Small intestine (tissue), 7 donors: ENCODE measurements around the gene EPN2. TPM values are rescaled to one million over a fixed set of nuclear protein-coding genes. Genes with fewer than 3 reads are reported as not detected.
"Not testable (repeated sequence)": the region's sequence is repeated elsewhere in the genome, so short reads cannot be mapped to it uniquely, and the experiment has no call there.

Experiments
- DNase-seq, 2 donors: peaks; one replicate each; pipeline versions ENCODE4 v3.0.0 to v3.0.0-alpha.2; 2013
- FAIRE-seq: peaks from 2 replicates; lab custom pipeline; 2012; peaks lifted over from hg19 to GRCh38; lab: Jason Lieb, UNC
- H3K27ac ChIP-seq, 3 donors: one replicate each; pipeline ENCODE4 v1.5.1; 2013; ENCODE audit warnings: low read length in 2 of 3, mild to moderate bottlenecking in 2 of 3, control low read depth in 1 of 3, inconsistent platforms in 1 of 3, low read depth in 1 of 3, moderate library complexity in 1 of 3
- H3K27me3 ChIP-seq, 3 donors: one replicate each; pipeline ENCODE4 v1.6.1; 2013; ENCODE audit warnings: low read length in 3 of 3, inconsistent platforms in 1 of 3; ENCODE audit not compliant: control insufficient read depth in 3 of 3, insufficient read depth in 3 of 3
- H3K36me3 ChIP-seq, 3 donors: one replicate each; pipeline ENCODE4 v1.6.1; 2013; ENCODE audit warnings: low read length in 3 of 3, inconsistent platforms in 1 of 3, low read depth in 1 of 3, mild to moderate bottlenecking in 1 of 3, moderate library complexity in 1 of 3; ENCODE audit not compliant: control insufficient read depth in 3 of 3, insufficient read depth in 2 of 3
- H3K4me1 ChIP-seq, 3 donors: one replicate each; pipeline ENCODE4 v1.6.1; 2013; ENCODE audit warnings: low read length in 2 of 3, inconsistent platforms in 1 of 3, low read depth in 1 of 3, mild to moderate bottlenecking in 1 of 3, moderate library complexity in 1 of 3; ENCODE audit not compliant: control insufficient read depth in 3 of 3, insufficient read depth in 2 of 3
- H3K4me3 ChIP-seq, 3 donors: one replicate each; pipeline ENCODE4 v1.5.1; 2013; ENCODE audit warnings: low read length in 3 of 3, control low read depth in 1 of 3, inconsistent platforms in 1 of 3, low read depth in 1 of 3, mild to moderate bottlenecking in 1 of 3, moderate library complexity in 1 of 3
- H3K9me3 ChIP-seq, 2 donors: one replicate each; pipeline ENCODE4 v1.6.1; 2013; ENCODE audit warnings: low read depth in 1 of 2, low read length in 1 of 2; ENCODE audit not compliant: control insufficient read depth in 2 of 2, insufficient read depth in 1 of 2
- WGBS, 3 donors: extraction: QIAGEN DNeasy Blood & Tissue Kit; methylation state at CpG; one replicate each; pipeline ENCODE4 v1.1.7; 2013; 5-methylcytosine and 5-hydroxymethylcytosine counted together
- polyA plus RNA-seq, 4 donors: library from polyadenylated mRNA; stranded (reverse) in 3 of 4; unstranded in 1 of 4; fragments of 200-250 nt in 3 of 4; fragments of 120-200 nt in 1 of 4; gene quantifications; one replicate each; pipeline versions ENCODE4 v1.2.1 to v1.2.3, GENCODE V29; 2013
- donor health status: healthy with polysubstance abuse.
- donor health status: control.
- donor health status: control.
- donor health status: Bipolar disorder and iron deficiency.
- donor health status: healthy.

Gene EPN2
- polyA plus RNA-seq, 4 donors: 4.2 to 23.7 (median 10.0) TPM

DNA sequence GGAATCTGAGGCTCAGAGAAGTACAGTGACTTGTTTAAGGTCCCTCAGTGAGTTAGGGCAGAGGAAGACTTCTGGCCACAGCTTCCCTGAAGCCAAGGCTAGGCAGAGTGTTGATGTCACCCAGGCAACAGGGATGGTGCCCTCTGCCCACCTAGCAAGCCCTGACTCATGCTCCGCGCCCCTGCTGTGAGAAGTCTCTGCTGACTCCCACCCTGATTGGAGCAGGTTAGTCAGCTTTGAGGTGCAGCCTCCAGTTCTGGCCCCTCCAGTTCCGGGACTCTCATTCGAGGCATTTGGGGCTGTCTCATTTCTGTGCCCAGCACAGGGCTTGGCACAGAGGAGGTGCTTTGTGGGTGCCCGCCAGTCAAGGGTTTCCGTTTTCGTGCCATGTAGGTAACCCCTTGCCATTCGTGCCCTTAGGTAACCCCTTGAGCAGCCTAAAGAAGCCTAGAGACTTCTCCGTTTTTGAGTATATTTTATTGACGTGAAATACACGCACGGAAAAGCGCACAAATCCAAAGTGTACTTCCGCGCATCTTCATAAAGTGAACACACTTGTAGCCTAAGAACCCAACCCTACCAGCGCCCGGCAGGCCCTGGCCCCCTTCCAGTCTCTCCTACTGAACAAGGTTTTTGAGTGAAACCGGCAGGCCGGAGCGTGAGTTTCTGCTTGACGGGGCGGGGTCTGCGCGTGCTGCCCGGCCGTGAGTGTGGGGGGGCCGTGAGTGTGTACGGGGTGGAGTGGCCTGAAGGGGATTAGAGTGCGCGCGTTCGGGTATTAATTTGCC lies 621 bp upstream of the EPN2 start:
- peak overlapping the region in 1 of 3 donors; percentile 86 for H3K4me3 ChIP-seq
- no CpG with 5 or more reads among the region's 32 CpGs for WGBS, 3 donors
- DNase-seq, H3K9me3 ChIP-seq, FAIRE-seq, H3K27ac ChIP-seq, H3K27me3 ChIP-seq, H3K36me3 ChIP-seq, H3K4me1 ChIP-seq: not testable (repeated sequence)

DNA sequence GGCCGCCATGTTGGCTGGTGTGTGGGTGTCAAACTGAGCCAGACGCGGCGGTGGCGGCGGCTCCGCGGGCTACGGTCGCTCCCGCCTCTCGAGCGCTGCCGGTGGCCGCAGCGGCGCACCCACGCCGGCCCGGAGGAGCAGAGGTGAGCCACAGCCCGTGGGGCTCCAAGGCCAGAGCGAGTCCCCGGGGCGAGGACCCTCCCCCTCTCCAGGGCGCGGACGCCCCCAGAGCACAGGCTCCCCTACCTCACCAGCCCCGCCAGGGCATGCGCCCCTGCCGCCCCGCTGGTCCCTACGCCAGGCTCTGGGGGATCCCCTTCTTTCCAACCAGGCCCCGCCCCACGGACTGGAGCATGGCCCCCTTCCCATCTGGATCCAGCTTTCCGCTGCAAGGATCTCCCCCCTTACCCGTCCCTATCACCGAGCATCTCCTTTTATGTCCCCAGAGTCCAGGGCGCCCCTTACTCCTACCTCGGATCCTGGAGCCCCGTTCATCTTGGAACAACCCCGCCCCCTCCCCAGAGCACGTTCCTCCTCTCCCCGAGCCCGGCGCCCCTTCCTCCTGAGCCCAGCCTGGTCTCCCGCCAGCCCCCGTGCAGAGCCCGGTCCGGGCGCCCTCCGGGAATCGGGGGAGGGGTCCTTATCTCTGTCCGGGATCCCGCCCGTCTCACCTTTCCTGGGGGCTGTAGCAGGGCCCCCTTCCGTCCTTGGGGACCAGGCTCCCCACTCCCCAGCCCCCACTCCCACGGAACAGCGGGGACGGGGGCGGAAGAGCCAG lies 412 bp downstream of the EPN2 start:
- DNase-seq: peak in 1 of 2 donors; percentile 71
- peaks cover 0 to 6% (median 0%) of the 10 kb centered on the region in 3 donors for H3K36me3 ChIP-seq
- peak overlapping the region; percentile 86 to 99 (median 91) for H3K4me3 ChIP-seq
- peaks cover 0 to 7% (median 0%) of the 10 kb centered on the region in 3 donors for H3K4me1 ChIP-seq
- H3K27ac ChIP-seq: peak overlapping the region; percentile 45 to 78 (median 57)
- no peaks in the 10 kb centered on the region for H3K9me3 ChIP-seq
- FAIRE-seq: no peak
- no peaks in the 10 kb centered on the region for H3K27me3 ChIP-seq
- WGBS, 3 donors: 1 to 2% (median 1%) methylated on average over 28 to 60 of the region's 60 CpGs

DNA sequence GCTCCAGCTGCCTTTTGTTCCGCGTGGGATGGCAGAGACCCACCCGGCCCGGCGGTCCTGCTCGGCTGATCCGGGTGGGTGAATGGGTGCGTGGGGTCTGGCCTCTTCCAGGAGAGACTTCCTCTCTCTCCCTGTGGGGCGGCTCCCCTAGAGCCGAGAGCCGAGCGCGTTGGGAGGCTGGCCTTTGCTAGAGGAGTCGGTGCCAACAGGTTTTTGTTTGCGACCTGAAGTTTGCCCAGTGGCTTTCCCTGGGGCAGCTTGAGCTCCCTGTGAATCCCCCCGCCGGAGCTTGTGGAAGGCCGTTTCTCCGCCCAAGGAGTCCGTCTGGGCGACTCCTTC lies 970 bp downstream of the EPN2 start:
- DNase-seq (peak in 1 of 2 donors; percentile 60), FAIRE-seq (no peak)
- H3K4me3 ChIP-seq: peak overlapping the region; percentile 86 to 99 (median 91)
- peaks cover 0 to 6% (median 0%) of the 10 kb centered on the region in 3 donors for H3K36me3 ChIP-seq
- H3K4me1 ChIP-seq: peaks cover 0 to 11% (median 0%) of the 10 kb centered on the region in 3 donors
- peak overlapping the region in 1 of 3 donors; percentile 57 for H3K27ac ChIP-seq
- no peaks in the 10 kb centered on the region for H3K9me3 ChIP-seq
- no peaks in the 10 kb centered on the region for H3K27me3 ChIP-seq
- WGBS, 3 donors: 4 to 10% (median 6%) methylated on average over 21 of the region's 21 CpGs

DNA sequence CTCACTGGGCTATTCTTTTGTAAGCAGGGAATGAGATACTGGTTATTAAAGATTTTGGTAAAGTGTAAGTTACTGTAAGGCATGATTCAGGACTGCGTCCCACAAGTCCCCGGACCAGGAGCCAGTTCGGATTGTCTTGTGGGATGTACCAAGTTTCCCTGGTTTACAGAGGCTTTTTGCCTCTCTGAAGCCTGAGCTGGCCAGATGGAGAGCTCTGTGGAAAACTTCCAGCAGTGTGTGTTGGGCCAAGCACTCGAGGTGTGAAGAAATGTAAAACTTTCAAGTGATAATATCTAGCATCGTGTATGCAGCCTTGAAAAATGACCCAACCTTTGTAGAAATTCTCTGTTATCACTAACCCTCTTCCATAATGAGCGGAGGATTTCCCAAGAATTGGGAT lies 2.4 kb downstream of the EPN2 start:
- DNase-seq (no peak), FAIRE-seq (no peak)
- peaks cover 0 to 6% (median 0%) of the 10 kb centered on the region in 3 donors for H3K36me3 ChIP-seq
- H3K27ac ChIP-seq: no peak overlapping the region
- H3K4me1 ChIP-seq: peaks cover 0 to 11% (median 0%) of the 10 kb centered on the region in 3 donors
- no peak overlapping the region for H3K4me3 ChIP-seq
- H3K27me3 ChIP-seq: no peaks in the 10 kb centered on the region
- WGBS, 3 donors: 73 to 82% (median 80%) methylated on average over 6 of the region's 6 CpGs
- no peaks in the 10 kb centered on the region for H3K9me3 ChIP-seq

DNA sequence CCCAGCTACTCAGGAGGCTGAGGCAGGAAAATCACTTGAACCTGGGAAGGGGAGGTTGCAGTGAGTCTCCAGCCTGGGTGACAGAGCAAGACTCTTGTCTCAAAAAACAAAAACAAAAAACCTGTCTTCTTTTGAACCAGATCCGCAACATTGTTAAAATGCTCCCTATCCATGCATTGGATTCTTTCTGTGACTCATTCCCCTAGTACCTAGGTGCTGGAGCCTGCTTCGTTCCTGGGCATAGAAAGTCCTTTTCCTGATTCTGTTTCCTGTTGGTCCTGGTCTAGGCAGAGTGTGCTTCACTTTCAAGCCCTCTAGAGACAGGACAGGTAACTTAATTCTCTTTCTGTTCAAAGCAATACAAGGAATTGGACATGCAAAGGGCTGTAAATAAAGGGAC lies 5.2 kb downstream of the EPN2 start:
- Histone ChIP-seq H3K9me3 (no peaks in the 10 kb centered on the region), H3K4me1 (peaks cover 0 to 11% (median 0%) of the 10 kb centered on the region in 3 donors), H3K36me3 (peaks cover 0 to 10% (median 0%) of the 10 kb centered on the region in 3 donors), H3K4me3 (no peak overlapping the region), H3K27me3 (no peaks in the 10 kb centered on the region), H3K27ac (no peak overlapping the region)
- FAIRE-seq: no peak
- 58 to 65% (median 60%) methylated on average over 2 of the region's 2 CpGs for WGBS, 3 donors
- no peak for DNase-seq

DNA sequence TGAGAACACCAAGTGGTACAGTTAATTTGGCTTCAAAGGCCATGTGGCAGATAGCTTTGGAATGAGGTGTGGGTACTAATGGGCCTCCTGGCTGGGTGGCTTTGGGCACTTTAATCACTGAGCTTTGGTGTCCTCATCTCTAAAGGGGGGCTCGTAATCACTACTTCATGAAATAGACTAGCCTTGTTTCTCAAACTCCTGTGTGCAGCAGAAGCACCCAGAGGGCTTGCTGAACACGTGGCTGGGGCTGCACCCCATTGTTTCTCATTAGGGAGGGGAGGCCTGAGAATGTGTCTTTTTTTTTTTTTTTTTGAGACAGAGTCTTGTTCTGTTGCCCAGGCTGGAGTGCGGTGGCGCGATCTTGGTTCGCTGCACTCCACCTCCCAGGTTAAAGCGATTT lies 5.8 kb downstream of the EPN2 start:
- H3K4me1 ChIP-seq: peaks cover 0 to 11% (median 3%) of the 10 kb centered on the region in 3 donors
- no peak for FAIRE-seq
- whole genome bisulfite sequencing, 3 donors: 92 to 95% (median 93%) methylated on average over 7 of the region's 7 CpGs

DNA sequence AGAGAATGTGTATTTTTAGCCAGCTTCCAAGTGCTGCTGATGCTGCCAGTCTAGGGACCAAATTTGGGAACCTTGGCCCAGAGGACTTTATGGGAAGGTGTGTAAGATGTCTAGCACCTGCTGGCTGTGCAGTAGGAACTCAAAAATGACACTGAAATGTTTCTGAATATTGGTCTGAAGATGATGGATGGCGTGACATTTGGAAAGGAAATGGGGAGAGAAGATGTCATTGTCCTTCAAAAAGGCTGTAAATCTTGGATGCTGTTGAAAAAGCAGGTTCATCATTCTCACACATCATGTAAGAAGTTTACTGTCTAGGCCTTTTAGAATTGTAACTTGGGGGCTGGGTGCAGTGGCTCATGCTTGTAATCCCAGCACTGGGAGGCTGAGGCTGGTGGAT lies 6.7 kb downstream of the EPN2 start:
- FAIRE-seq (no peak), DNase-seq (no peak)
- Histone ChIP-seq H3K27ac (no peak overlapping the region), H3K4me1 (peaks cover 0 to 8% (median 4%) of the 10 kb centered on the region in 3 donors), H3K36me3 (peaks cover 0 to 10% (median 0%) of the 10 kb centered on the region in 3 donors), H3K4me3 (no peak overlapping the region), H3K27me3 (no peaks in the 10 kb centered on the region), H3K9me3 (no peaks in the 10 kb centered on the region)
- 78 to 100% (median 98%) methylated on average over 1 of the region's 1 CpG for WGBS, 3 donors

More for the DNA sequence above, 5.8 kb downstream of the EPN2 start:
- Histone ChIP-seq H3K27ac (no peak overlapping the region), H3K9me3 (no peaks in the 10 kb centered on the region), H3K4me3 (no peak overlapping the region), H3K27me3 (no peaks in the 10 kb centered on the region), H3K36me3 (peaks cover 0 to 10% (median 0%) of the 10 kb centered on the region in 3 donors)
- DNase-seq: no peak

DNA sequence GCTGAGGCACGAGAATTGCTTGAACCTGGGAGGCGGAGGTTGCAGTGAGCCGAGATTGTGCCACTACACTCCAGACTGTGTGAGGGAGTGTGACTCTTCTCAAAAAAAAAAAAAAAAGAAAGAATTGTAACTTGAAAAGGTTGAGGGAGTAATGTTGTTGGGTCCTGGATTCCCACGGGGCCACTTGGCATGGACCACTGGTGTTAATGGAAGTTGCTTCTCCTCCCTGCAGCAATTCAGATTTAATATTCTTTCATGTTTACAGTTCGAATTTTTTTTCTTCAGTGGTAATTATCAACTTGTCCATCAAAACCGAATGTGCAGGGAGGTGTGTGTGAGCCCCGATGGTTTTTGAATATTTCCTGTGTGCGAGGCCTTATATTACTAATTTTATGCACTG lies 7.2 kb downstream of the EPN2 start:
- H3K4me1 ChIP-seq: peaks cover 0 to 8% (median 6%) of the 10 kb centered on the region in 3 donors
- no peak for FAIRE-seq

More for the DNA sequence above, 7.2 kb downstream of the EPN2 start:
- Histone ChIP-seq H3K27ac (no peak overlapping the region), H3K36me3 (peaks cover 0 to 6% (median 0%) of the 10 kb centered on the region in 3 donors), H3K9me3 (no peaks in the 10 kb centered on the region), H3K27me3 (no peaks in the 10 kb centered on the region), H3K4me3 (no peak overlapping the region)
- WGBS, 3 donors: 82 to 88% (median 85%) methylated on average over 8 of the region's 8 CpGs
- DNase-seq: no peak
